NCI-H345 (cell line): ENCODE data around the gene MKS1.
A peak's percentile ranks its signal among the peaks of the same experiment; 100 is the strongest.

Experiments used
- DNase-seq: peaks from one replicate; lab custom pipeline; 2025; lab: John Stamatoyannopoulos, UW

MKS1 gene

GRCh38 chr17:58219007-58219788 is at the start of gene MKS1:
Gene MKS1, minus strand, starts transcription at chr17:58219255. Its CDS starts 25 bp downstream, at chr17:58219230.
- peak; percentile 95 for DNase-seq

GRCh38 chr17:58268326-58268725 is 49.3 kb upstream of the MKS1 start:
- DNase-seq: no peak

GRCh38 chr17:58267347-58268324 is 48.6 kb upstream of the MKS1 start:
- no peak for DNase-seq

- DNase-seq: no peak
Observed at GRCh38 chr17:58265902-58266875, 47.1 kb upstream of the MKS1 start.

GRCh38 chr17:58265271-58265670 is 46.2 kb upstream of the MKS1 start:
- no peak for DNase-seq

GRCh38 chr17:58264407-58265103 is 45.5 kb upstream of the MKS1 start:
- DNase-seq: no peak

- DNase-seq: no peak
Observed at GRCh38 chr17:58263773-58264172, 44.7 kb upstream of the MKS1 start.

GRCh38 chr17:58262149-58262548 is 43.1 kb upstream of the MKS1 start:
- DNase-seq: no peak

- DNase-seq: no peak
Observed at GRCh38 chr17:58254803-58255202, 35.7 kb upstream of the MKS1 start.

- DNase-seq: no peak
Observed at GRCh38 chr17:58253082-58253481, 34.0 kb upstream of the MKS1 start.

GRCh38 chr17:58252141-58252540 is 33.1 kb upstream of the MKS1 start:
- no peak for DNase-seq

GRCh38 chr17:58250344-58251011 is 31.4 kb upstream of the MKS1 start:
- no peak for DNase-seq

- DNase-seq: peak; percentile 48
Observed at GRCh38 chr17:58249270-58250133, 30.4 kb upstream of the MKS1 start.

GRCh38 chr17:58248955-58249269 is 29.9 kb upstream of the MKS1 start:
- DNase-seq: no peak

GRCh38 chr17:58247511-58248363 is 28.7 kb upstream of the MKS1 start:
- no peak for DNase-seq

GRCh38 chr17:58246781-58247180 is 27.7 kb upstream of the MKS1 start:
- no peak for DNase-seq

GRCh38 chr17:58246104-58246740 is 27.2 kb upstream of the MKS1 start:
- DNase-seq: no peak

GRCh38 chr17:58245428-58246103 is 26.5 kb upstream of the MKS1 start:
- DNase-seq: no peak
